HTR-8/SVneo (cell line): ENCODE data around the gene IGFBP5.

Experiments used
- DNase-seq: peaks from one replicate; pipeline ENCODE4 v3.0.0; 2011; ENCODE audit warnings: low spot score, mixed read lengths; ENCODE audit not compliant: insufficient read length
- FAIRE-seq: peaks from 2 replicates; lab custom pipeline; 2011; peaks lifted over from hg19 to GRCh38; lab: Jason Lieb, UNC

IGFBP5 gene

GRCh38 chr2:216690853-216691741, 4.3 kb downstream of the IGFBP5 start:
- no peak for FAIRE-seq
- DNase-seq: no peak

GRCh38 chr2:216690456-216690852, 4.9 kb downstream of the IGFBP5 start:
- FAIRE-seq (no peak), DNase-seq (no peak)

- no peak for FAIRE-seq
Observed at GRCh38 chr2:216689397-216689796, 6.0 kb downstream of the IGFBP5 start.

GRCh38 chr2:216688731-216689340, 6.5 kb downstream of the IGFBP5 start:
- DNase-seq: no peak
- FAIRE-seq: no peak

More at GRCh38 chr2:216689397-216689796, 6.0 kb downstream of the IGFBP5 start:
- DNase-seq: no peak

- FAIRE-seq (no peak), DNase-seq (no peak)
Observed at GRCh38 chr2:216687646-216688045, 7.7 kb downstream of the IGFBP5 start.

- DNase-seq (no peak), FAIRE-seq (no peak)
Observed at GRCh38 chr2:216687111-216687510, 8.2 kb downstream of the IGFBP5 start.

GRCh38 chr2:216685327-216685875, 9.9 kb downstream of the IGFBP5 start:
- DNase-seq (no peak), FAIRE-seq (no peak)

GRCh38 chr2:216683846-216684245, 11.5 kb downstream of the IGFBP5 start:
- FAIRE-seq (peak; percentile 44), DNase-seq (no peak)

- no peak for FAIRE-seq
- no peak for DNase-seq
Observed at GRCh38 chr2:216681683-216682082, 13.7 kb downstream of the IGFBP5 start.

- no peak for FAIRE-seq
Observed at GRCh38 chr2:216680951-216681629, 14.3 kb downstream of the IGFBP5 start.

GRCh38 chr2:216679658-216680024, 15.7 kb downstream of the IGFBP5 start:
- DNase-seq (no peak), FAIRE-seq (no peak)

More at GRCh38 chr2:216680951-216681629, 14.3 kb downstream of the IGFBP5 start:
- DNase-seq: no peak

- no peak for FAIRE-seq
- DNase-seq: no peak
Observed at GRCh38 chr2:216678813-216679657, 16.3 kb downstream of the IGFBP5 start.

GRCh38 chr2:216678098-216678465, 17.3 kb downstream of the IGFBP5 start:
- no peak for FAIRE-seq
- no peak for DNase-seq

GRCh38 chr2:216677439-216678097, 17.8 kb downstream of the IGFBP5 start:
- FAIRE-seq (peak; percentile 23), DNase-seq (no peak)

GRCh38 chr2:216676630-216677029, 18.7 kb downstream of the IGFBP5 start:
- no peak for DNase-seq
- FAIRE-seq: no peak

GRCh38 chr2:216674376-216674775, 21.0 kb downstream of the IGFBP5 start:
- no peak for DNase-seq
- no peak for FAIRE-seq

GRCh38 chr2:216673609-216674008, 21.7 kb downstream of the IGFBP5 start:
- no peak for FAIRE-seq

GRCh38 chr2:216673021-216673420, 22.3 kb downstream of the IGFBP5 start:
- FAIRE-seq: no peak
- no peak for DNase-seq

More at GRCh38 chr2:216673609-216674008, 21.7 kb downstream of the IGFBP5 start:
- no peak for DNase-seq

GRCh38 chr2:216672466-216672865, 22.9 kb downstream of the IGFBP5 start:
- FAIRE-seq (no peak), DNase-seq (no peak)
